Mesodermal cell (in vitro differentiated cells): ENCODE measurements around the gene DAB2.

Source experiments
- H3K27ac ChIP-seq: 2 replicates; pipeline ENCODE4 v1.7.0; 2013; ENCODE audit warnings: mild to moderate bottlenecking, low read depth, low read length, moderate library complexity; ENCODE audit not compliant: severe bottlenecking
- H3K36me3 ChIP-seq: 2 replicates; pipeline ENCODE4 v1.7.1; 2013; ENCODE audit warnings: mild to moderate bottlenecking, low read length, moderate library complexity; ENCODE audit not compliant: control insufficient read depth, insufficient read depth
- H3K4me1 ChIP-seq: one replicate; pipeline ENCODE4 v1.7.1; 2013; ENCODE audit warnings: mild to moderate bottlenecking, low read length; ENCODE audit not compliant: insufficient read depth, control insufficient read depth, poor library complexity, severe bottlenecking
- H3K4me3 ChIP-seq: 2 replicates; pipeline ENCODE4 v1.7.0; 2013; ENCODE audit warnings: low read length, control low read depth, mild to moderate bottlenecking; ENCODE audit not compliant: insufficient read depth, poor library complexity, severe bottlenecking; ENCODE audit errors: extremely low read depth
- H3K9me3 ChIP-seq: 2 replicates; pipeline ENCODE4 v1.7.1; 2013; ENCODE audit warnings: mild to moderate bottlenecking, low read length, moderate library complexity; ENCODE audit not compliant: control insufficient read depth
- WGBS, 2 experiments: methylation state at CpG; one replicate each; pipeline ENCODE4 v1.1.5; 2013; ENCODE audit warnings: missing lambda C conversion rate in 2 of 2; ENCODE audit not compliant: insufficient coverage in 2 of 2; 5-methylcytosine and 5-hydroxymethylcytosine counted together

The DAB2 gene

DNA sequence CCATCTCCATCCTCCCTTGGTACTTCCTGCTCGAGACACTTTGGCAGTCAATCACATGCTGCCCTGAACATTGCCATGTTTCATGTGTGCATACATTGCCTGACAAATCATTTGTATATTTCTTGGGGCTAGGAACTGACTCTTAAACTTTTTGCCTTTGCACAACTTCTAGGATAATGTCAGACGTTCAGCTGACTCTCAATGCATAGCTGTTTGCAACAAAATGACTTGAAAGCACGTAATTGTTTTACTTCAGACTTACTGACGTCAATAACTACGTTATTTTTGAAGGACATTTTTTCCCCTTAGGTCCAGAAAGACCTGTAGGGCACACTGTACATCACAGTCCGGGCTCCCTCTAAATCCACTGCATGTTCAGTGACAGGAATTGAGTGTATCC is 37.4 kb upstream of the DAB2 start:
- Histone ChIP-seq H3K9me3 (no peaks in the 10 kb centered on the region), H3K27ac (no peak overlapping the region), H3K36me3 (no peaks in the 10 kb centered on the region), H3K4me1 (no peaks in the 10 kb centered on the region), H3K4me3 (no peak overlapping the region)
- WGBS, 2 experiments, result 93 to 95% methylated on average over 5 to 6 of the region's 6 CpGs

DNA sequence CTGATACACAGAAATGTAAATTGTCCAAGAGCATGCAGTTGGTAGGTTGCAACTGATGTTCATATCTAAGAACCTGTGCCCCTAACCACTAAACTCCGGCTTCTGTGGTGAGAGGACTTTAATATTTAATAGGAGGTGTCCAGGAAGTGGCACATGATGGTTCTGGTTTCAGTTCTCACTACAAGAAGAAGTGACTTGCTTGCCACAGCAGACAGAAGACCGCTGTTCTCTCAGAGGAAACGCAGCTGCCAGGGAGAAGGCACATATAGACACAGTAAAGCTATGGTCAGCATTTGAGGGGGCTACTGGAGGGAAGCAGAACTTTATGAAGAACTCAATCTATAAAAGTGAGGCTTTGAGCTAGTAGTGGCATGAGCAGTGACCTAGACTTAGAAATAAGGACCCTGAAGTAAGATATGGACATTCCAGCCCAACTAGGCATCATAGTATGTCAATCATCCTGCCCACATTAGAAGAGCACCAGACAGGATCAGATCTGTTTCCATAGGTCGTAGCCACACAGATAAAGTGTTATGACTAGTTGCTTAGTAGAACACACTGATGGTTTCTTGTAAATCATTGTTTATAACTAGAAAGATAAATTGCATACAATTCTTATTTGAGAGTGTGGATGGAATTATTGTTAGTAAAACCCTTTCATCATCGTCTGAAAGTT is 36.4 kb upstream of the DAB2 start:
- Histone ChIP-seq H3K4me1 (no peaks in the 10 kb centered on the region), H3K4me3 (no peak overlapping the region), H3K9me3 (no peaks in the 10 kb centered on the region), H3K36me3 (no peaks in the 10 kb centered on the region), H3K27ac (no peak overlapping the region)
- WGBS, 2 experiments, result 94 to 100% methylated on average over 2 to 3 of the region's 5 CpGs

DNA sequence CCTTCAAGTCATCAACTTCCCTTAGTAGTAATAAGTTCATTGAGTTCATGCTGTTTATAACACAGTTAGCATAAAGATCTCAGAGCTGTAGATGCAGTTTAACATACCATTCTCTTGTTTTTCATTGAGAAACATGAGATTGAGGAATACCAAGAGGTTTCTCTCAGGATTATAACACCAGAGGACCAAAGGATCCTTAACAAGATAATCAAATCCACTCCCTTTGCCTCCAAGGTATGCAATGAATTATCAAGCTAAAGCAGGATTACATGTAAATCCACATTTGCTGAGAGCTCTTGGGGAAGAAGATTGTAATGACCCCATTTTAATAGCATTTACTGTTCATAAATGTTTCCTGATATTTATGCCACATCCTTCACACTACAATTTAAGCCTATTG is 35.1 kb upstream of the DAB2 start:
- no peak overlapping the region for H3K27ac ChIP-seq
- no peaks in the 10 kb centered on the region for H3K36me3 ChIP-seq
- H3K9me3 ChIP-seq, result no peaks in the 10 kb centered on the region
- no peak overlapping the region for H3K4me3 ChIP-seq
- no peaks in the 10 kb centered on the region for H3K4me1 ChIP-seq

DNA sequence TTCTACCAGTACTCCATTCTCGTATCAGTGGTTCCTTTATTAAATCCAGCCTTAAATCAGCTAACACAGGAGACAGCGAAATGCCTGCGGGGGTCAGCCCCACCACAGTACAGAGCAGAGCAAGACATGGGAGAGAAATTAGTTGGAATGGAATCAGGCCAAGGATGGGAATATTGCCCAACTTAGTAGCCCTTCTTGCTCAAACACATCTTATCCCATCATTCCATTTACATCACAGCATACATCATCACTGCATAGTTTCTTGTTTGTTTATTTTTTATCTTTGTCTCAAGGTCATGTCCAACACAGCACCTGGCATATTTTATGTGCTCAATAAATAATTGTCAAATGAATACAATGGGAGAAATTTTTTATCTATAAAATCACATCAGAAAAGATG is 34.3 kb upstream of the DAB2 start:
- Histone ChIP-seq H3K4me3 (no peak overlapping the region), H3K4me1 (no peaks in the 10 kb centered on the region), H3K9me3 (no peaks in the 10 kb centered on the region), H3K36me3 (no peaks in the 10 kb centered on the region), H3K27ac (no peak overlapping the region)
- WGBS, 2 experiments, result no CpG with 5 or more reads among the region's 3 CpGs

DNA sequence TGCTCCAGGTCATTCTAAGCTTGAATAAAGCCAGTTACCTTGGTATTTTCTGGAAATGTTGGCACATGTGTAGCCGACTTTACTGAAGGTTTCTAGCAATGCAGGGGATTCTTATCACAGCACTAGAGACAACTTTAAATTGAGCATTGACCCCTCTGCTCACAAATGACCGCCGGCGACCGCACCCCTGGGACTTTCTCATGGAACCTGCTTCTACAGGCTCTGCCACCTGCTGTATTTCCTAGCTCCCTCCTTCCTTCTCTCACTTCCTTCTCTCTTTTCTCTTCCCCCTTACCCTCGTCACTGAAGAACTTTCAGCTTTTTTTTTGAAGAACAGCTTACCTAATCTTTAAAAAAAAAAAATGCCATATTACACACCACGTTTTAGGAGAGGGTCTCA is 30.9 kb upstream of the DAB2 start:
- H3K4me3 ChIP-seq, result no peak overlapping the region
- H3K36me3 ChIP-seq, result no peaks in the 10 kb centered on the region
- WGBS, 2 experiments, result 90 to 92% methylated on average over 6 of the region's 7 CpGs
- H3K9me3 ChIP-seq, result no peaks in the 10 kb centered on the region
- H3K27ac ChIP-seq, result no peak overlapping the region
- no peaks in the 10 kb centered on the region for H3K4me1 ChIP-seq

DNA sequence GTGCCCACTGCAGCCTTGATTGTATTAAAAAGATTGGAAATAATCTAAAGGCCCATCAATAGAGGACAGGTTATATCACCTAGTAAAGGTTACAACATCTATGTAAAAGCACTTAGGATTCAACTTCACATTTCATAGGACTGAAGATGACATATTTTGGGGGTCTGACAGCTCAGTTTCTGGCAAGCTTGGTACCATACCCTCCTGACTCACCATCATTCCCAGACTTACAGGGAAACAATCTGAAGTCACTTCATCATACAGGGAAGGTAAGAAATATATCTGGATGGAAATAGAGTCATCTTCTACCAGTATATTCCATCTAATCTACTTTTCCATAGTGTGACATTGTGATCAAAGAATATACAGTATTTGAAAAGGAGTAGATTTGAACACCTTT is 28.8 kb upstream of the DAB2 start:
- Histone ChIP-seq H3K27ac (no peak overlapping the region), H3K9me3 (no peaks in the 10 kb centered on the region), H3K4me1 (no peaks in the 10 kb centered on the region), H3K36me3 (no peaks in the 10 kb centered on the region), H3K4me3 (no peak overlapping the region)

- 94 to 100% methylated on average over 1 to 2 of the region's 2 CpGs for WGBS, 2 experiments
- Histone ChIP-seq H3K27ac (no peak overlapping the region), H3K9me3 (no peaks in the 10 kb centered on the region), H3K4me1 (no peaks in the 10 kb centered on the region), H3K4me3 (no peak overlapping the region), H3K36me3 (no peaks in the 10 kb centered on the region)
Measured at GRCh38 chr5:39452846-39453245, 28.1 kb upstream of the DAB2 start.

DNA sequence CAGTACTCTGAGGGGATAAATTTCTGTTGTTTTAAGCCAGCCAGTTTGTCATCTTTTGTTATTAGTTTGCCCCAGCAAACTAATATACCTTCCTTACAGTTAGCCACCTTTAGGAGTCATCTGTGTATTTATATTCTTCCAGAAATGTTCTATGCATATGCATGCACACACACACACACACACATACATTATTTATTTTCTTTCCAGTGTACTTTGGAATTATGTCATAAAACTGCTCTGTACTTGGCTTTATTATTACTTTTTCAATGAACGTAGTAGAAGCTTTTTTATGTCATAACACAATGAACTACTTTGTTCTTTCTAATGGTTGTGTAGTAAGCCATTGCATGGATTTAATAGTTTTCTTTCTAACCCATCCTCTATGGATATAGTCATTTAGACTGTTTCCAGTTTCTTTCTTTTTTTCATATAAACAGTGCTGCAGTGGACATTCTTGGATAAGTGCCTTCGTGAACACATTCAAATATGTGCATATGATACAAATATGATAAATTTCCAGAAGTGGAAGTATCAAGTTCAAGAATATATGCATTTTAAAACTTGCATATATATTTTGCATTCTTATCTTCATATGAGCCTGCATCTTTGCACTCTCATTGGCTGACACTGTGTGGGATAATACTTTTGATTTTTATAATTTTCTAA is 26.6 kb upstream of the DAB2 start:
- H3K36me3 ChIP-seq, result no peaks in the 10 kb centered on the region
- WGBS, 2 experiments, result no CpG with 5 or more reads among the region's 2 CpGs

GRCh38 chr5:39450487-39450886 is 25.7 kb upstream of the DAB2 start:
- Histone ChIP-seq H3K4me3 (no peak overlapping the region), H3K9me3 (no peaks in the 10 kb centered on the region), H3K27ac (no peak overlapping the region), H3K36me3 (no peaks in the 10 kb centered on the region), H3K4me1 (no peaks in the 10 kb centered on the region)
- 100% methylated on average over 1 of the region's 3 CpGs for WGBS, 2 experiments

More for the DNA sequence above, 26.6 kb upstream of the DAB2 start:
- no peaks in the 10 kb centered on the region for H3K4me1 ChIP-seq
- no peaks in the 10 kb centered on the region for H3K9me3 ChIP-seq
- H3K4me3 ChIP-seq, result no peak overlapping the region
- H3K27ac ChIP-seq, result no peak overlapping the region

- 88 to 94% methylated on average over 2 of the region's 3 CpGs for WGBS, 2 experiments
- Histone ChIP-seq H3K36me3 (no peaks in the 10 kb centered on the region), H3K27ac (no peak overlapping the region), H3K4me3 (no peak overlapping the region), H3K4me1 (no peaks in the 10 kb centered on the region), H3K9me3 (no peaks in the 10 kb centered on the region)
Measured at GRCh38 chr5:39449591-39449990, 24.8 kb upstream of the DAB2 start.

DNA sequence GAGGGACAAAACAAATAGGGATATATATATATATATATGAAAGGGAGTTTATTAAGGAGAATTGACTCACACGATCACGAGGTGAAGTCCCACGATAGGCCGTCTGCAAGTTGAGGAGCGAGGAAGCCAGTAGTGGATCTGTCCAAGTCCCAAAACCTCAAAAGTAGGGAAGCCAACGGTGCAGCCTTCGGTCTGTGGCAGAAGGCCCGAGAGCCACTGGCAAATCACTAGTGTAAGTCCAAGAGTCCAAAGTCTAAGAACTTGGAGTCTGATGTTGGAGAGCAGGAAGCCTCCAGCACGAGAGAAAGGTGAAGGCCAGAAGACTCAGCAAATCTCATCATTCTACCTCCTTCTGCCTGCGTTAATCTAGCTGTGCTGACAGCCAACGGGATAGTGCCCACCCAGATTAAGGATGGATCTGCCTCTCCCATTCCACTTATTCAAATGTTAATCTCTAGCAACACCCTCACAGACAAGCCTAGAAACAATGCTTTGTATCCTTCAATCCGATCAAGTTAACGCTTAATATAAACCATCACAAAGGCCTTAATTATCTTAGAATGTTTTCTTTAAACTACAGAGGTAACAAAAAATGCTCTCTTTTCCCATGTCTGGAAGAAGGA is 23.8 kb upstream of the DAB2 start:
- no peak overlapping the region for H3K4me3 ChIP-seq
- H3K9me3 ChIP-seq, result no peaks in the 10 kb centered on the region
- no peaks in the 10 kb centered on the region for H3K36me3 ChIP-seq
- WGBS, 2 experiments, result 91 to 93% methylated on average over 10 to 11 of the region's 13 CpGs
- H3K27ac ChIP-seq, result no peak overlapping the region
- no peaks in the 10 kb centered on the region for H3K4me1 ChIP-seq
